ENCODE data around the gene HS6ST3.
"Not testable (repeated sequence)": the region's sequence is repeated elsewhere in the genome, so short reads cannot be mapped to it uniquely, and the experiment has no call there.

The HS6ST3 gene

GRCh38 chr13:96051946-96052345 lies 38.0 kb upstream of the HS6ST3 start:
- Histone ChIP-seq H3K79me2 (ENCODE audit: low read length) (peaks cover 32% of the 10 kb centered on the region), H3K4me1 (ENCODE audit: low read length) (peaks cover 11% of the 10 kb centered on the region; the same call in 1 of the 2 replicates), H3K4me3 (ENCODE audit: low read length) (peak overlapping the region; percentile 85; the same call in 1 of the 2 replicates), H3K4me2 (ENCODE audit: low read length) (peak overlapping the region; percentile 72)
- not testable (repeated sequence) for H3K9ac ChIP-seq (ENCODE audit: low read length); H3K27me3 ChIP-seq (ENCODE audit: low read depth, low read length); H3K9me3 ChIP-seq (ENCODE audit: insufficient read depth, low read length); H4K20me1 ChIP-seq (ENCODE audit: insufficient read depth, low read length); H3K27ac ChIP-seq (ENCODE audit: low read length); H3K36me3 ChIP-seq (replicated peaks; ENCODE audit: low read depth, low read length); H2AFZ ChIP-seq (ENCODE audit: low read depth, low read length)

- H3K9ac ChIP-seq (ENCODE audit: low read length), result peak overlapping the region; percentile 85
- peak overlapping the region; percentile 39 for H3K27ac ChIP-seq (ENCODE audit: low read length)
- peaks cover 29% of the 10 kb centered on the region for H3K79me2 ChIP-seq (ENCODE audit: low read length)
- no peaks in the 10 kb centered on the region for H3K27me3 ChIP-seq (ENCODE audit: low read depth, low read length)
- H3K4me2 ChIP-seq (ENCODE audit: low read length), result peak overlapping the region; percentile 72
- peak overlapping the region; percentile 76 for H2AFZ ChIP-seq (ENCODE audit: low read depth, low read length)
- no peaks in the 10 kb centered on the region for H3K9me3 ChIP-seq (ENCODE audit: insufficient read depth, low read length)
- H3K36me3 ChIP-seq (replicated peaks; ENCODE audit: low read depth, low read length), result no peaks in the 10 kb centered on the region
- H3K4me1 ChIP-seq (ENCODE audit: low read length), result peaks cover 11% of the 10 kb centered on the region; the same call in 1 of the 2 replicates
- H4K20me1 ChIP-seq (ENCODE audit: insufficient read depth, low read length), result no peaks in the 10 kb centered on the region
- peak overlapping the region; percentile 85 for H3K4me3 ChIP-seq (ENCODE audit: low read length)
- TF ChIP-seq, protein P1, sequence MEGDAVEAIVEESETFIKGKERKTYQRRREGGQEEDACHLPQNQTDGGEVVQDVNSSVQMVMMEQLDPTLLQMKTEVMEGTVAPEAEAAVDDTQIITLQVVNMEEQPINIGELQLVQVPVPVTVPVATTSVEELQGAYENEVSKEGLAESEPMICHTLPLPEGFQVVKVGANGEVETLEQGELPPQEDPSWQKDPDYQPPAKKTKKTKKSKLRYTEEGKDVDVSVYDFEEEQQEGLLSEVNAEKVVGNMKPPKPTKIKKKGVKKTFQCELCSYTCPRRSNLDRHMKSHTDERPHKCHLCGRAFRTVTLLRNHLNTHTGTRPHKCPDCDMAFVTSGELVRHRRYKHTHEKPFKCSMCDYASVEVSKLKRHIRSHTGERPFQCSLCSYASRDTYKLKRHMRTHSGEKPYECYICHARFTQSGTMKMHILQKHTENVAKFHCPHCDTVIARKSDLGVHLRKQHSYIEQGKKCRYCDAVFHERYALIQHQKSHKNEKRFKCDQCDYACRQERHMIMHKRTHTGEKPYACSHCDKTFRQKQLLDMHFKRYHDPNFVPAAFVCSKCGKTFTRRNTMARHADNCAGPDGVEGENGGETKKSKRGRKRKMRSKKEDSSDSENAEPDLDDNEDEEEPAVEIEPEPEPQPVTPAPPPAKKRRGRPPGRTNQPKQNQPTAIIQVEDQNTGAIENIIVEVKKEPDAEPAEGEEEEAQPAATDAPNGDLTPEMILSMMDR (IDR thresholded peaks at IDR 0.05; ENCODE audit: low read depth, low read length), result no peak
- no peak for TF ChIP-seq EZH2phosphoT487 (IDR thresholded peaks at IDR 0.05; ENCODE audit: low read depth)
These were observed 37.3 kb upstream of the HS6ST3 start for GRCh38 chr13:96052656-96053002.

- Histone ChIP-seq H3K4me1 (ENCODE audit: low read length) (peaks cover 11% of the 10 kb centered on the region; the same call in 1 of the 2 replicates), H3K9ac (ENCODE audit: low read length) (peak within 1 kb of the TSS; percentile 85), H3K4me2 (ENCODE audit: low read length) (peak within 1 kb of the TSS; percentile 72), H3K27me3 (ENCODE audit: low read depth, low read length) (no peaks in the 10 kb centered on the region), H3K9me3 (ENCODE audit: insufficient read depth, low read length) (no peaks in the 10 kb centered on the region), H3K79me2 (ENCODE audit: low read length) (peaks cover 25% of the 10 kb centered on the region), H3K36me3 (replicated peaks; ENCODE audit: low read depth, low read length) (no peaks in the 10 kb centered on the region), H3K27ac (ENCODE audit: low read length) (peak within 1 kb of the TSS; percentile 51), H3K4me3 (ENCODE audit: low read length) (peak within 1 kb of the TSS; percentile 85), H2AFZ (ENCODE audit: low read depth, low read length) (peak within 1 kb of the TSS; percentile 93), H4K20me1 (ENCODE audit: insufficient read depth, low read length) (no peaks in the 10 kb centered on the region)
- no peak for TF ChIP-seq EZH2phosphoT487 (IDR thresholded peaks at IDR 0.05; ENCODE audit: low read depth)
- TF ChIP-seq, protein P1 (IDR thresholded peaks at IDR 0.05; ENCODE audit: low read depth, low read length), result no peak
These were observed 36.8 kb upstream of the HS6ST3 start, which contains the start of gene UGGT2 for GRCh38 chr13:96053003-96053703. Gene UGGT2 (minus strand): TSS chr13:96053401. CDS start chr13:96053312, 89 bp downstream.

GRCh38 chr13:96065849-96066248 lies 24.1 kb upstream of the HS6ST3 start:
- no peak overlapping the region for H3K4me2 ChIP-seq (ENCODE audit: low read length)
- H3K36me3 ChIP-seq (replicated peaks; ENCODE audit: low read depth, low read length), result no peaks in the 10 kb centered on the region
- H4K20me1 ChIP-seq (ENCODE audit: insufficient read depth, low read length), result no peaks in the 10 kb centered on the region
- H3K27me3 ChIP-seq (ENCODE audit: low read depth, low read length), result peaks cover 7% of the 10 kb centered on the region
- no peaks in the 10 kb centered on the region for H3K9me3 ChIP-seq (ENCODE audit: insufficient read depth, low read length)
- H3K27ac ChIP-seq (ENCODE audit: low read length), result no peak overlapping the region
- H3K9ac ChIP-seq (ENCODE audit: low read length), result no peak overlapping the region
- no peak for TF ChIP-seq EZH2phosphoT487 (IDR thresholded peaks at IDR 0.05; ENCODE audit: low read depth)
- TF ChIP-seq, protein P1 (IDR thresholded peaks at IDR 0.05; ENCODE audit: low read depth, low read length), result 0 out of 2 replicates have a peak, but pooled peaks have one; percentile 5
- peaks cover 7% of the 10 kb centered on the region for H3K4me1 ChIP-seq (ENCODE audit: low read length)
- no peak overlapping the region for H3K4me3 ChIP-seq (ENCODE audit: low read length)
- no peaks in the 10 kb centered on the region for H3K79me2 ChIP-seq (ENCODE audit: low read length)
- H2AFZ ChIP-seq (ENCODE audit: low read depth, low read length), result no peak overlapping the region

All from OCI-LY3 (cell line).